Thyroid gland (tissue), 4 donors: ENCODE data around the gene TCEAL9. TPM values are rescaled to one million over a fixed set of nuclear protein-coding genes. Genes with fewer than 3 reads are reported as not detected.

ENCODE experiments used
- DNase-seq, 2 donors: peaks; one replicate each; pipeline ENCODE4 v3.0.0-alpha.2; 2019
- H3K27ac ChIP-seq, 3 donors: fragments of 200-600 bp; sonication (generic); 1 replicate in 2 of 3; 2 replicates in 1 of 3; pipeline ENCODE4 v1.5.1; 2016 to 2019; ENCODE audit warnings: mild to moderate bottlenecking in 1 of 3, moderate library complexity in 1 of 3
- H3K27me3 ChIP-seq: fragments of 200-600 bp; sonication (generic); one replicate; pipeline ENCODE4 v1.5.1; 2019
- H3K36me3 ChIP-seq, 2 donors: fragments of 200-600 bp; sonication (generic); one replicate each; pipeline ENCODE4 v1.5.1; 2016 to 2019
- H3K4me1 ChIP-seq, 2 donors: fragments of 200-600 bp; sonication (generic); one replicate each; pipeline ENCODE4 v1.5.1; 2017 to 2019
- H3K4me3 ChIP-seq, 3 donors: fragments of 200-600 bp; sonication (generic); replicated peaks in 1 of 3; 1 replicate in 2 of 3; 2 replicates in 1 of 3; pipeline ENCODE4 v1.5.1; 2016; ENCODE audit warnings: mild to moderate bottlenecking in 1 of 3
- H3K9me3 ChIP-seq: fragments of 200-600 bp; sonication (generic); one replicate; pipeline ENCODE4 v1.5.1; 2017
- POLR2A ChIP-seq, 2 donors: fragments of 450-650 bp; IDR thresholded peaks; one replicate each; pipeline ENCODE4 v1.6.1; 2017; ENCODE audit warnings: antibody characterized with exemption in 2 of 2, mild to moderate bottlenecking in 2 of 2, moderate library complexity in 1 of 2
- whole genome bisulfite sequencing, 2 donors: methylation state at CpG; one replicate each; pipeline ENCODE4 v1.1.5; 2017; 5-methylcytosine and 5-hydroxymethylcytosine counted together
- intact Hi-C: fragments of 100-400 bp; cut with DNase I; formaldehyde crosslinking; loops from one replicate; pipeline ENCODE4 v1.15.1; 2023
- total RNA-seq, 4 donors: library from RNA; depleted of rRNA; stranded (reverse); fragments of >200 nt; gene quantifications; one replicate each; pipeline ENCODE4 v1.2.3, GENCODE V29; 2016
- TF ChIP-seq, protein P1 (sequence below), 6 experiments: fragments of 200-600 bp in 3 of 6; fragments of 450-650 bp in 3 of 6; sonication (generic) in 3 of 6; IDR thresholded peaks; one replicate each; pipeline ENCODE4 v1.5.1; 2016 to 2019; ENCODE audit warnings: antibody characterized with exemption in 6 of 6, mild to moderate bottlenecking in 2 of 6, inconsistent platforms in 1 of 6, moderate library complexity in 1 of 6

Gene TCEAL9
- total RNA-seq, 4 donors from 2014 or later = 123 to 140 (median 132) TPM

DNA sequence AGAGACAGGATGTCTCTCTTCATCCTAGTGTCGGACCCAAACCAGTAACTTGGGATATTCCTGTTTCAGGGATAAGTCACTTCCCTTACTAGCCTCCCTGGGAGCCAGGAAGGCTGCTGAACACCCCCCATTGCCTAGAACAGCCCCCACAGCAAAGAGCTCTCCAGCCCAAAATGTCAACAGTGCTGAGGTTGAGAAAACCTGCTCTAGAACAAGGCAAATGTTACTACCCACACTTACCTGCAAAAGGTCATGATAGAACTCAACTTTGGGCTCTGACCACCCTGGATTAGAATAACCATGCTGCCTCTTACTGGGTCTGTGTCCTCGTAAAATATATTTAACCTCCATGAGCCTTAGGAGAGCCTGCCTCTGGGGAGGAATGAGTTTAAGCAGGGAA lies 40.4 kb downstream of the TCEAL9 start:
- no peaks in the 10 kb centered on the region for H3K36me3 ChIP-seq
- DNase-seq = no peak
- no peaks in the 10 kb centered on the region for H3K9me3 ChIP-seq
- no peak overlapping the region for H3K27ac ChIP-seq
- intact Hi-C loops = no loop called here
- no peaks in the 10 kb centered on the region for H3K4me1 ChIP-seq
- 65 to 100% methylated on average over 1 to 2 of the region's 2 CpGs for WGBS, 2 donors
- TF ChIP-seq POLR2A (IDR thresholded peaks at IDR 0.05) = no peak
- TF ChIP-seq, protein P1, sequence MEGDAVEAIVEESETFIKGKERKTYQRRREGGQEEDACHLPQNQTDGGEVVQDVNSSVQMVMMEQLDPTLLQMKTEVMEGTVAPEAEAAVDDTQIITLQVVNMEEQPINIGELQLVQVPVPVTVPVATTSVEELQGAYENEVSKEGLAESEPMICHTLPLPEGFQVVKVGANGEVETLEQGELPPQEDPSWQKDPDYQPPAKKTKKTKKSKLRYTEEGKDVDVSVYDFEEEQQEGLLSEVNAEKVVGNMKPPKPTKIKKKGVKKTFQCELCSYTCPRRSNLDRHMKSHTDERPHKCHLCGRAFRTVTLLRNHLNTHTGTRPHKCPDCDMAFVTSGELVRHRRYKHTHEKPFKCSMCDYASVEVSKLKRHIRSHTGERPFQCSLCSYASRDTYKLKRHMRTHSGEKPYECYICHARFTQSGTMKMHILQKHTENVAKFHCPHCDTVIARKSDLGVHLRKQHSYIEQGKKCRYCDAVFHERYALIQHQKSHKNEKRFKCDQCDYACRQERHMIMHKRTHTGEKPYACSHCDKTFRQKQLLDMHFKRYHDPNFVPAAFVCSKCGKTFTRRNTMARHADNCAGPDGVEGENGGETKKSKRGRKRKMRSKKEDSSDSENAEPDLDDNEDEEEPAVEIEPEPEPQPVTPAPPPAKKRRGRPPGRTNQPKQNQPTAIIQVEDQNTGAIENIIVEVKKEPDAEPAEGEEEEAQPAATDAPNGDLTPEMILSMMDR (IDR thresholded peaks at IDR 0.05) = no peak
- no peak overlapping the region for H3K4me3 ChIP-seq
- no peaks in the 10 kb centered on the region for H3K27me3 ChIP-seq

DNA sequence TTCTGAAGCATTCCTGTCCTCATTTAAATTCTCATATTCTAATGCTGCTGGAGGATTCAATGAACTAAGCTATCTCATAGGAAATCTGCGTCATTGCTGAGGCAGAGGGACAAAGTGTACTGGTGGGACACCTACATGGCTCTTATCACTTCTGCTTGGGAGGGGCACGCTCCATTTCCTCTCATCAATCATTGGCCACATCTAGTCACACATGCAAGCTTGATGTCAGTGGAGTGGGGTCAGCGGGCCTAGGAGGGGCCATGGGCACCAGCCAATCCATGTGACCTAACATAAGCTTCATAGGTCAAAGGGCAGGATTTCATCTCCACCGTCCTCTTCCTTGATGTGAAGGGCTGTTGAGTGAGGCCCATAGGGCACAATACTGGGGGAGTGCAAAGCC lies 41.4 kb downstream of the TCEAL9 start:
- Histone ChIP-seq H3K27ac (no peak overlapping the region), H3K4me3 (no peak overlapping the region)
- WGBS, 2 donors = 78 to 82% methylated on average over 2 to 4 of the region's 4 CpGs

DNA sequence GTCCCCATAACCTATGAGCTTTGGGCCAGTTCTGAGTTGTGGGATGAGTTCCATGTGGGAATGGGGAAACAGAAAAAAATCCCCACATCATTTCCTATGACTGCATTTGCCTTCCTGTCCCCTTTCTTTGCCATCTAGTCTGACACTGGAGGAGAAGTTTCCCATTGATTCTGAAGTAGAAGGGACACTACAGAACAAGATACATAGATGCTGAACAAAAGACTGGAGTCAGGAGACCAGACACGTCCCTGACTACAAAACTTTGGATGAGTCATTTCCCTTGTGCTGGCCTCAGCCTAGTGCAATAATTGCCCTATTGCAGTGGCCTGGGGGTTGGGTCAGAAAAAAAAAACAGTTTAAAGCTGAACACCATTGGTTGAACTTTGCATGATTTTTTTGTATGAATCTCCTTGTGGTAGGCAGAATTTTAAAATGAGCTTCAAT lies 42.1 kb downstream of the TCEAL9 start:
- Histone ChIP-seq H3K9me3 (no peaks in the 10 kb centered on the region), H3K4me1 (no peaks in the 10 kb centered on the region), H3K36me3 (no peaks in the 10 kb centered on the region), H3K27me3 (no peaks in the 10 kb centered on the region), H3K27ac (no peak overlapping the region), H3K4me3 (no peak overlapping the region)
- DNase-seq = no peak
- WGBS, 2 donors = 36 to 69% methylated on average over 1 of the region's 1 CpG
- intact Hi-C loops = no loop called here
- no peak for TF ChIP-seq POLR2A (IDR thresholded peaks at IDR 0.05)
- TF ChIP-seq, protein P1 (IDR thresholded peaks at IDR 0.05) = no peak

More for the DNA sequence above, 41.4 kb downstream of the TCEAL9 start:
- Histone ChIP-seq H3K36me3 (no peaks in the 10 kb centered on the region), H3K9me3 (no peaks in the 10 kb centered on the region), H3K27me3 (no peaks in the 10 kb centered on the region), H3K4me1 (no peaks in the 10 kb centered on the region)
- DNase-seq = no peak
- TF ChIP-seq POLR2A (IDR thresholded peaks at IDR 0.05) = no peak
- TF ChIP-seq, protein P1 (IDR thresholded peaks at IDR 0.05) = no peak
- intact Hi-C loops = no loop called here

DNA sequence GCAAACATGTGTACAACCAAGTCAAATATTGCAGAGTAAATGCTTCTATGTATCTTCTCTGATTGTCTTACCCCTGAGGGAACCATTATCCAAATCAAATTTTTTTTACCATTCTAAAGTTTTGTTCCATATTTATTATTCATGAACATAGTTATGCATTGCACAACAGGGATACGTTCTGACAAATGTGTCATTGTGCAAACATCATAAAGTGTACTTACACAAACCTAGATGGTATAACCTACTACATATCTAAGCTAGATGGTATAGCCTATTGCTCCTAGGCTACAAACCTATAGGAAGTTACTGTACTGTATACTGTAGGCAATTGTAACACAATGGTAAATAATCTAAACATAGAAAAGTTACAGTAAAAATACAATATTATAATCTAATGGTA lies 43.4 kb downstream of the TCEAL9 start:
- Histone ChIP-seq H3K27ac (no peak overlapping the region), H3K4me3 (no peak overlapping the region), H3K36me3 (no peaks in the 10 kb centered on the region), H3K9me3 (no peaks in the 10 kb centered on the region), H3K4me1 (no peaks in the 10 kb centered on the region), H3K27me3 (no peaks in the 10 kb centered on the region)
- intact Hi-C loops = no loop called here
- no peak for DNase-seq
- WGBS, 2 donors = 67 to 78% methylated on average over 1 of the region's 1 CpG
- TF ChIP-seq, protein P1 (IDR thresholded peaks at IDR 0.05) = no peak
- TF ChIP-seq POLR2A (IDR thresholded peaks at IDR 0.05) = no peak

DNA sequence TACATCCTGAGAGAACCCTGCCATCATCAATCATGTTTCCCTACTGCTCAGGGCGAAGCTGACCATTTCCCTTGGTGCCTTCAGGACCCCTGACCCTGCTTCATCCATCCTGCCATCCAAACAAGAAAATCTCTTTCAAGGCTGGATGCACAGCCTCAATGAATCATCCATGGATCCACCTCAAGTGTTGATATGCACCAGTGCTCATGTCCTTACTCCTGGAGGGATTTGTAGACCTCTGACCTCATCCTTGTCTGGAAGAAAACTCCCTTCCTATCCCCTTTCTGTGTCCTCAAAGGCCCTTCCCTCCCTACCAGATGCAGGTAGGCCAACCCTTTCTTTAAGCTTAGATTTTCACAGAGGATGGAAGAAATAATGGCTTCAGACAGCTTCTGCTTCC lies 44.6 kb downstream of the TCEAL9 start:
- intact Hi-C loops = no loop called here
- Histone ChIP-seq H3K27me3 (no peaks in the 10 kb centered on the region), H3K36me3 (no peaks in the 10 kb centered on the region), H3K4me3 (no peak overlapping the region), H3K4me1 (no peaks in the 10 kb centered on the region), H3K27ac (no peak overlapping the region), H3K9me3 (no peaks in the 10 kb centered on the region)
- no peak for DNase-seq
- 78 to 86% methylated on average over 1 of the region's 1 CpG for WGBS, 2 donors
- TF ChIP-seq, protein P1 (IDR thresholded peaks at IDR 0.05) = no peak
- TF ChIP-seq POLR2A (IDR thresholded peaks at IDR 0.05) = no peak
